ENCODE measurements around the gene SOS1. TPM values are rescaled to one million over a fixed set of nuclear protein-coding genes. Genes with fewer than 3 reads are reported as not detected.

The SOS1 gene
- total RNA-seq, 1 experiment from 2014 or later: 11.8 TPM

- DNase-seq (ENCODE audit: low read depth): no peak
Measured at GRCh38 chr2:38932586-38932985, 188.3 kb downstream of the SOS1 start.

Other genes starting within 250 kb of the SOS1 start
- gene DHX57, start 245.1 kb downstream of the SOS1 start, total RNA-seq (2014; rRNA removed; shearing (Covaris generic)): 5.6 and 12.3 TPM in 2 replicates
- 30.6 and 34.7 TPM in 2 replicates for gene MORN2, start 245.1 kb downstream of the SOS1 start, total RNA-seq (2014; rRNA removed; shearing (Covaris generic))
- 0.02 TPM in 1 of 2 replicates, not detected in the other for gene ARHGEF33, start 231.2 kb downstream of the SOS1 start, total RNA-seq (2014; rRNA removed; shearing (Covaris generic))
- gene CDKL4, start 122.9 kb upstream of the SOS1 start, total RNA-seq (2014; rRNA removed; shearing (Covaris generic)): not detected in 2 replicates

Measured in M059J (cell line).